Esophagus muscularis mucosa (tissue), 4 donors: ENCODE results near the gene C11orf16. TPM values are rescaled to one million over a fixed set of nuclear protein-coding genes. Genes with fewer than 3 reads are reported as not detected.
A peak's percentile ranks its signal among the peaks of the same experiment; 100 is the strongest.

Experiments
- DNase-seq: peaks from one replicate; pipeline ENCODE4 v3.0.0-alpha.2; 2017; ENCODE audit errors: extremely low spot score
- H3K27ac ChIP-seq, 4 donors: fragments of 200-600 bp; sonication (generic); replicated peaks in 1 of 4; 1 replicate in 3 of 4; 2 replicates in 1 of 4; pipeline ENCODE4 v1.5.1; 2016 to 2019; ENCODE audit warnings: mild to moderate bottlenecking in 1 of 4
- H3K27me3 ChIP-seq, 4 donors: fragments of 200-600 bp; sonication (generic); one replicate each; pipeline versions ENCODE4 v1.5.1 to v1.6.0; 2016 to 2019
- H3K36me3 ChIP-seq, 4 donors: fragments of 200-600 bp; sonication (generic); one replicate each; pipeline ENCODE4 v1.5.1; 2016 to 2019
- H3K4me1 ChIP-seq, 4 donors: fragments of 200-600 bp; sonication (generic); one replicate each; pipeline ENCODE4 v1.5.1; 2016 to 2019
- H3K4me3 ChIP-seq, 4 donors: fragments of 200-600 bp; sonication (generic); 1 replicate in 2 of 4; 2 replicates in 2 of 4; pipeline ENCODE4 v1.5.1; 2016 to 2019; ENCODE audit warnings: mild to moderate bottlenecking in 4 of 4, moderate library complexity in 1 of 4
- H3K9me3 ChIP-seq, 4 donors: fragments of 200-600 bp; sonication (generic); 1 replicate in 3 of 4; 2 replicates in 1 of 4; pipeline ENCODE4 v1.5.1; 2016 to 2019
- EP300 ChIP-seq: sonication (generic); formaldehyde crosslinking; IDR thresholded peaks from one replicate; pipeline ENCODE4 v1.6.1; 2017; ENCODE audit warnings: antibody characterized with exemption
- POLR2A ChIP-seq: fragments of 450-650 bp; IDR thresholded peaks from one replicate; pipeline ENCODE4 v1.6.1; 2017; ENCODE audit warnings: antibody characterized with exemption, moderate library complexity, mild to moderate bottlenecking, low read depth
- POLR2AphosphoS5 ChIP-seq, 2 donors: sonication (generic); formaldehyde crosslinking; IDR thresholded peaks; one replicate each; pipeline ENCODE4 v1.6.1; 2017; ENCODE audit warnings: antibody characterized with exemption in 2 of 2
- WGBS: methylation state at CpG from one replicate; pipeline ENCODE4 v1.1.5; 2018; 5-methylcytosine and 5-hydroxymethylcytosine counted together
- intact Hi-C: fragments of 100-400 bp; cut with DNase I; formaldehyde crosslinking; loops from one replicate; pipeline ENCODE4 v1.15.1; 2023
- total RNA-seq, 4 donors: library from RNA; depleted of rRNA; stranded (reverse); fragments of >200 nt; gene quantifications; one replicate each; pipeline versions ENCODE4 v1.1.0 to v1.2.1, GENCODE V29; 2016
- TF ChIP-seq, protein P1 (sequence below), 3 experiments: fragments of 200-600 bp in 2 of 3; fragments of 450-650 bp in 1 of 3; sonication (generic) in 2 of 3; IDR thresholded peaks; one replicate each; pipeline ENCODE4 v1.5.1; 2017 to 2019; ENCODE audit warnings: antibody characterized with exemption in 3 of 3, mild to moderate bottlenecking in 2 of 3, moderate library complexity in 1 of 3

Gene C11orf16
- total RNA-seq, 4 donors from 2014 or later: not detected

DNA sequence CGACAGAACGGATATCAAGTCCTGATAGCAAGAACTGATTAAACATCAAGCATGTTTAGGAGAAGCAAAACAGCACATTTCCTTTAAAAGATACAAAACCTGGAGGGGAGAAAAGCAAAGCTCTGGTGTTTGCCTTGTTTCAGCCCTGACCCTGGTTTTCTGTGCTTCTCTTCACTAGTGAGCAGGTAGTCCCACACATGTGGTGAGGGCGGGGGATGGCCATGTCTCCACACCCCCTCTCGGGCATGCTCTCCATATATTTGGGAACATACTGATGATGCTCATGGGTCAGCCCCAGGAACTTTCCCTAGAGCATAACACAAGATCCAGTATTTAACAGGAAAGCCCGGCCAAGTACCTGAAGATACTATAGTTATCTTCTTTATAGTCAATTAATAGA is 10.1 kb downstream of the C11orf16 start:
- no peaks in the 10 kb centered on the region for H3K9me3 ChIP-seq
- H3K4me1 ChIP-seq: peaks cover 4 to 13% (median 11%) of the 10 kb centered on the region in 4 donors
- no peaks in the 10 kb centered on the region for H3K27me3 ChIP-seq
- TF ChIP-seq, protein P1, sequence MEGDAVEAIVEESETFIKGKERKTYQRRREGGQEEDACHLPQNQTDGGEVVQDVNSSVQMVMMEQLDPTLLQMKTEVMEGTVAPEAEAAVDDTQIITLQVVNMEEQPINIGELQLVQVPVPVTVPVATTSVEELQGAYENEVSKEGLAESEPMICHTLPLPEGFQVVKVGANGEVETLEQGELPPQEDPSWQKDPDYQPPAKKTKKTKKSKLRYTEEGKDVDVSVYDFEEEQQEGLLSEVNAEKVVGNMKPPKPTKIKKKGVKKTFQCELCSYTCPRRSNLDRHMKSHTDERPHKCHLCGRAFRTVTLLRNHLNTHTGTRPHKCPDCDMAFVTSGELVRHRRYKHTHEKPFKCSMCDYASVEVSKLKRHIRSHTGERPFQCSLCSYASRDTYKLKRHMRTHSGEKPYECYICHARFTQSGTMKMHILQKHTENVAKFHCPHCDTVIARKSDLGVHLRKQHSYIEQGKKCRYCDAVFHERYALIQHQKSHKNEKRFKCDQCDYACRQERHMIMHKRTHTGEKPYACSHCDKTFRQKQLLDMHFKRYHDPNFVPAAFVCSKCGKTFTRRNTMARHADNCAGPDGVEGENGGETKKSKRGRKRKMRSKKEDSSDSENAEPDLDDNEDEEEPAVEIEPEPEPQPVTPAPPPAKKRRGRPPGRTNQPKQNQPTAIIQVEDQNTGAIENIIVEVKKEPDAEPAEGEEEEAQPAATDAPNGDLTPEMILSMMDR (IDR thresholded peaks at IDR 0.05): no peak
- TF ChIP-seq EP300 (no peak), POLR2A (no peak)
- intact Hi-C loops: no loop called here
- DNase-seq: no peak
- H3K36me3 ChIP-seq: peaks cover 41 to 75% (median 63%) of the 10 kb centered on the region in 4 donors
- 86% methylated on average over 5 of the region's 5 CpGs for WGBS
- no peak overlapping the region for H3K27ac ChIP-seq
- no peak overlapping the region for H3K4me3 ChIP-seq

DNA sequence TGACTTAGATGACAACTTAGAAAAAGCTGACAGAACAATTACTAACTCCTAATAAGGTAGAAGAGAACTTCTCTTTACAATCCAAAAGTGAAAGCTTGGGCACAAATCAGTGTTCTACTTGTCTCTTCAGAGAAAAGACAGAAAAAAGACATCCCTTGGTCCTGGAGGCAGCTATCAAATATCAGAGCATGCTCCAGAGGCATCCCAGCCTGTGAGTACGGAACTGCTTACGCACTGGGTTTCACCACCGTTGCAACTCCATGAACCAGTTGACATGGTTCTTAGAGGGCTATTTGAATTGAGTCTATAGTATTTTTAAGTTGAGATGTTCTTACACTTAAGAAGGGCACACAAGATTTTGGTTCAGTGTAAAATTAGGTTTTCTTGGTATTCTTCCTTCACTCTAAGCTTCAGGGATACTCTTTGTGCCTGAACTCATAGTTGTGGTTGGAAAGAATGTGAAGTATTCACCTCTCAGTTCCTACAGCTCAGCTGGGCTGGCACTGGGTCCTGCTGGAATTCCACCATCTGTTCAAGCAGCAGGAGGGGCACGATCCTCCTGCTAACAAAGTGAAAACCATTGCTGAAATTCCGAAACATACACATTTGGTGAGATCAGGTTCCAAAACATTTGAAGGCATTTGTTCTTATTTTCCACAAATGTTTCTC is 15.5 kb downstream of the C11orf16 start:
- peaks cover 36 to 59% (median 56%) of the 10 kb centered on the region in 4 donors for H3K4me1 ChIP-seq
- H3K36me3 ChIP-seq: peaks cover 32 to 63% (median 50%) of the 10 kb centered on the region in 4 donors
- DNase-seq: no peak
- intact Hi-C loops: loop anchor here (5.0 to 10.0 kb wide), 2 partner anchors 220 to 232 kb away; partner anchors contain the start of genes RPL27A and TRIM66
- H3K27ac ChIP-seq: peak overlapping the region; percentile 65 to 79 (median 74)
- peak overlapping the region; percentile 2 to 31 (median 24) for H3K4me3 ChIP-seq
- TF ChIP-seq POLR2AphosphoS5 (IDR thresholded peaks at IDR 0.05) (peak in 1 of 2 donors; percentile 14), POLR2A (no peak)
- WGBS: 56% methylated on average over 5 of the region's 5 CpGs
- H3K9me3 ChIP-seq: no peaks in the 10 kb centered on the region
- H3K27me3 ChIP-seq: no peaks in the 10 kb centered on the region

DNA sequence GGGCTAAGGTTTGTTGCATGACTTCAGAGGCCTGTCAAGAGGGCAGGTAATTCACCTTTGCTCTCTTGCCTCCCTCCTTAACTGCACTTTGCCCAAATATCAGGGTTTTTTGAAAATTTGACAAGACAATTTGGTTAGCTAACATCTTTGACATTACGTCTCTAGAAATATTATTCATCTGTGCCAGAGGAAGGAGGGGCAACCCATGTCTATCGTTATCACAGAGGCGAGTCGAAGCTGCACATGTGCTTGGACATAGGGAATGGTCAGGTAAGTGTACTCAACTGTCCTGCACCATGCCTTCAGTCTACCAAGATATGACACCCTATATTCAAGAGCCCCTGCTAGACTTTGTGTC is 18.1 kb downstream of the C11orf16 start:
- WGBS: 46% methylated on average over 4 of the region's 4 CpGs
- peaks cover 36 to 73% (median 70%) of the 10 kb centered on the region in 4 donors for H3K4me1 ChIP-seq

DNA sequence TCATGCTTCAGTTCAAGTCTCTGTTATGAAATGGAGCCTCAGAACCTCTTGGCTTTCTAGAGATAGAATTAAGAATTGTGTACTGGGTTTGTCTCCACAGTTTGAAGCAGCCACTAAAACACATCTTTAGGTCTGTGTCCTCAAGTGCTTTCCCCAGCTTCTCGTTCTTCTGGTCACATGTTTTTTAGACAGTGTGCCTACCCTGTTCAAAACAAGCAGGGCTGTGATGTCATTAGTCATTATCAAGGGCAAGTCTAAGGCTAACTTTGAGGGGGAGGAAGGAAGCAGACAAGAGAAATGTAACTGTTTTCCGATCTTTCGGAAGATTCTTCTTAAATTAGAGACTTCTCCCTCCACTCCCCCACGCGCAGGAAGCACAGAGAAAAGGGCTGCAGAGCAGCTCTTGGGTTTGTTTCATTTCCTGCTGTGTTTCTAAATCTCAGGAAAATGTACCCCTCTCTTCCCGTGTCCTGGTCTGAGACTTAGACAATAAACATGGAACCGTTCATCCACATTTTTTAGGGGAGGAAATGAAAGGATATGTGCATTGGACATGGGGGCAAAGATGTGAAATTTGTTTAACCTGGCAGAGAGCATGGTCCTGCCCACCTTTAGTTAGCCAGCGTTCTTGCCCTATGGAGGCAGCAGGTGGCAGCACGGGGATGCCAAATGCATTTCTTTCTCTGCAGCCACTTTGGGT is 18.6 kb downstream of the C11orf16 start:
- peak overlapping the region; percentile 17 to 41 (median 22) for H3K4me3 ChIP-seq
- DNase-seq: no peak
- intact Hi-C loops: loop anchor here (2.0 to 10.0 kb wide), 3 partner anchors 45 to 229 kb away; partner anchors contain the start of genes RPL27A and TRIM66
- peaks cover 4 to 32% (median 18%) of the 10 kb centered on the region in 4 donors for H3K36me3 ChIP-seq
- whole genome bisulfite sequencing: 11% methylated on average over 9 of the region's 9 CpGs
- H3K27ac ChIP-seq: peak overlapping the region; percentile 61 to 76 (median 67)
- no peaks in the 10 kb centered on the region for H3K27me3 ChIP-seq
- no peaks in the 10 kb centered on the region for H3K9me3 ChIP-seq
- H3K4me1 ChIP-seq: peaks cover 36 to 74% (median 71%) of the 10 kb centered on the region in 4 donors
- TF ChIP-seq POLR2AphosphoS5 (IDR thresholded peaks at IDR 0.05): peak in 1 of 2 donors; percentile 19
- no peak for TF ChIP-seq EP300
- no peak for TF ChIP-seq POLR2A
- TF ChIP-seq, protein P1 (IDR thresholded peaks at IDR 0.05): peak; percentile 61 to 74 (median 70)

More for the DNA sequence above, 18.1 kb downstream of the C11orf16 start:
- H3K4me3 ChIP-seq: peak overlapping the region in 3 of 4 donors; percentile 17 to 41 (median 27)
- H3K27ac ChIP-seq: peak overlapping the region; percentile 61 to 76 (median 67)
- DNase-seq: no peak
- H3K9me3 ChIP-seq: no peaks in the 10 kb centered on the region
- H3K36me3 ChIP-seq: peaks cover 9 to 37% (median 24%) of the 10 kb centered on the region in 4 donors
- intact Hi-C loops: loop anchor here (2.0 to 10.0 kb wide), 4 partner anchors 44 to 230 kb away; partner anchors contain the start of genes RPL27A and TRIM66
- TF ChIP-seq, protein P1 (IDR thresholded peaks at IDR 0.05): peak in 1 of 3 experiments; percentile 1
- TF ChIP-seq POLR2AphosphoS5 (IDR thresholded peaks at IDR 0.05) (no peak), EP300 (no peak), POLR2A (no peak)
- no peaks in the 10 kb centered on the region for H3K27me3 ChIP-seq
